HUES48 (cell line): Measurements from ENCODE around the gene COL12A1.

Experiments
- H3K27ac ChIP-seq: one replicate; pipeline ENCODE4 v1.7.0; 2013; ENCODE audit warnings: low read depth, low read length, inconsistent platforms
- H3K27me3 ChIP-seq: 2 replicates; pipeline ENCODE4 v1.6.1; 2013; ENCODE audit warnings: mild to moderate bottlenecking, low read length; ENCODE audit not compliant: control insufficient read depth, insufficient read depth
- H3K36me3 ChIP-seq: 2 replicates; pipeline ENCODE4 v1.6.1; 2013; ENCODE audit warnings: low read length; ENCODE audit not compliant: control insufficient read depth, insufficient read depth
- H3K4me1 ChIP-seq: 2 replicates; pipeline ENCODE4 v1.6.1; 2013; ENCODE audit warnings: mild to moderate bottlenecking, low read length; ENCODE audit not compliant: control insufficient read depth, insufficient read depth
- H3K4me3 ChIP-seq: 2 replicates; pipeline ENCODE4 v1.5.1; 2013; ENCODE audit warnings: mild to moderate bottlenecking, low read depth, low read length
- H3K9ac ChIP-seq: 2 replicates; pipeline ENCODE4 v1.6.1; 2013; ENCODE audit warnings: mild to moderate bottlenecking, low read depth, low read length, moderate library complexity
- H3K9me3 ChIP-seq: 2 replicates; pipeline ENCODE4 v1.6.1; 2013; ENCODE audit warnings: low read length; ENCODE audit not compliant: control insufficient read depth, insufficient read depth

Gene COL12A1

GRCh38 chr6:75084018-75084417 lies 121.8 kb downstream of the COL12A1 start:
- H3K9me3 ChIP-seq: no peaks in the 10 kb centered on the region
- H3K36me3 ChIP-seq: no peaks in the 10 kb centered on the region
- peaks cover 7% of the 10 kb centered on the region; the same call in 1 of the 2 replicates for H3K27me3 ChIP-seq
- no peak overlapping the region for H3K27ac ChIP-seq
- H3K4me1 ChIP-seq: peaks cover 12% of the 10 kb centered on the region
- no peak overlapping the region for H3K9ac ChIP-seq
- no peak overlapping the region for H3K4me3 ChIP-seq

GRCh38 chr6:75081921-75082320 lies 123.9 kb downstream of the COL12A1 start:
- Histone ChIP-seq H3K9me3 (no peaks in the 10 kb centered on the region), H3K9ac (no peak overlapping the region), H3K27me3 (peaks cover 7% of the 10 kb centered on the region; the same call in 1 of the 2 replicates), H3K36me3 (no peaks in the 10 kb centered on the region), H3K4me3 (no peak overlapping the region), H3K4me1 (peaks cover 12% of the 10 kb centered on the region), H3K27ac (no peak overlapping the region)

- peaks cover 12% of the 10 kb centered on the region for H3K4me1 ChIP-seq
- H3K4me3 ChIP-seq: no peak overlapping the region
- H3K27ac ChIP-seq: no peak overlapping the region
- H3K9me3 ChIP-seq: no peaks in the 10 kb centered on the region
- H3K9ac ChIP-seq: no peak overlapping the region
- no peaks in the 10 kb centered on the region for H3K36me3 ChIP-seq
- peaks cover 7% of the 10 kb centered on the region; the same call in 1 of the 2 replicates for H3K27me3 ChIP-seq
Measured at GRCh38 chr6:75081047-75081446, 124.8 kb downstream of the COL12A1 start.

- H3K9me3 ChIP-seq: no peaks in the 10 kb centered on the region
- no peaks in the 10 kb centered on the region for H3K36me3 ChIP-seq
Measured at GRCh38 chr6:75079589-75079988, 126.3 kb downstream of the COL12A1 start.

GRCh38 chr6:75077701-75078100 lies 128.2 kb downstream of the COL12A1 start:
- Histone ChIP-seq H3K9ac (no peak overlapping the region), H3K4me3 (no peak overlapping the region), H3K36me3 (no peaks in the 10 kb centered on the region), H3K9me3 (no peaks in the 10 kb centered on the region), H3K4me1 (no peaks in the 10 kb centered on the region), H3K27ac (no peak overlapping the region), H3K27me3 (no peaks in the 10 kb centered on the region)

More at GRCh38 chr6:75079589-75079988, 126.3 kb downstream of the COL12A1 start:
- Histone ChIP-seq H3K4me1 (0 out of 2 replicates have a peak, but pooled peaks cover 4% of the 10 kb centered on the region), H3K4me3 (no peak overlapping the region), H3K27me3 (peaks cover 7% of the 10 kb centered on the region; the same call in 1 of the 2 replicates), H3K27ac (no peak overlapping the region), H3K9ac (no peak overlapping the region)

GRCh38 chr6:75076009-75076408 lies 129.8 kb downstream of the COL12A1 start:
- Histone ChIP-seq H3K4me1 (no peaks in the 10 kb centered on the region), H3K27me3 (no peaks in the 10 kb centered on the region), H3K36me3 (no peaks in the 10 kb centered on the region), H3K4me3 (no peak overlapping the region), H3K9me3 (no peaks in the 10 kb centered on the region), H3K9ac (no peak overlapping the region), H3K27ac (no peak overlapping the region)

GRCh38 chr6:75070244-75070643 lies 135.6 kb downstream of the COL12A1 start:
- H3K27me3 ChIP-seq: no peaks in the 10 kb centered on the region
- no peaks in the 10 kb centered on the region for H3K36me3 ChIP-seq

GRCh38 chr6:75065523-75065922 lies 140.3 kb downstream of the COL12A1 start:
- Histone ChIP-seq H3K9me3 (no peaks in the 10 kb centered on the region), H3K27me3 (no peaks in the 10 kb centered on the region), H3K4me1 (peaks cover 8% of the 10 kb centered on the region; the same call in 1 of the 2 replicates), H3K27ac (peak overlapping the region; percentile 66), H3K4me3 (no peak overlapping the region), H3K36me3 (no peaks in the 10 kb centered on the region), H3K9ac (no peak overlapping the region)

More at GRCh38 chr6:75070244-75070643, 135.6 kb downstream of the COL12A1 start:
- Histone ChIP-seq H3K9ac (no peak overlapping the region), H3K4me1 (peaks cover 6% of the 10 kb centered on the region; the same call in 1 of the 2 replicates), H3K9me3 (no peaks in the 10 kb centered on the region), H3K27ac (no peak overlapping the region), H3K4me3 (no peak overlapping the region)

GRCh38 chr6:75052491-75052890 lies 153.4 kb downstream of the COL12A1 start:
- no peak overlapping the region for H3K27ac ChIP-seq
- no peaks in the 10 kb centered on the region for H3K4me1 ChIP-seq
- no peak overlapping the region for H3K9ac ChIP-seq
- no peak overlapping the region for H3K4me3 ChIP-seq
- H3K9me3 ChIP-seq: no peaks in the 10 kb centered on the region
- no peaks in the 10 kb centered on the region for H3K27me3 ChIP-seq
- H3K36me3 ChIP-seq: no peaks in the 10 kb centered on the region

- Histone ChIP-seq H3K9ac (no peak overlapping the region), H3K27me3 (no peaks in the 10 kb centered on the region), H3K9me3 (peaks cover 2% of the 10 kb centered on the region; the same call in 1 of the 2 replicates), H3K36me3 (no peaks in the 10 kb centered on the region), H3K4me1 (no peaks in the 10 kb centered on the region), H3K27ac (no peak overlapping the region), H3K4me3 (no peak overlapping the region)
Measured at GRCh38 chr6:75049308-75049707, 156.5 kb downstream of the COL12A1 start.

- peaks cover 2% of the 10 kb centered on the region; the same call in 1 of the 2 replicates for H3K9me3 ChIP-seq
- H3K36me3 ChIP-seq: no peaks in the 10 kb centered on the region
- no peak overlapping the region for H3K27ac ChIP-seq
- no peak overlapping the region for H3K9ac ChIP-seq
- H3K4me3 ChIP-seq: no peak overlapping the region
- no peaks in the 10 kb centered on the region for H3K27me3 ChIP-seq
- no peaks in the 10 kb centered on the region for H3K4me1 ChIP-seq
Measured at GRCh38 chr6:75044846-75045245, 161.0 kb downstream of the COL12A1 start.
